ENCODE measurements around the gene COL1A1. TPM values are rescaled to one million over a fixed set of nuclear protein-coding genes. Genes with fewer than 3 reads are reported as not detected.

Gene COL1A1
- total RNA-seq, 6 donors from 2014 or later, result 15.4 to 555 (median 117) TPM

- DNase-seq (no peak), ATAC-seq (ENCODE audit: low FRiP score in 2 of 2) (no peak)
- H3K4me1 ChIP-seq, result peaks cover 15 to 41% (median 31%) of the 10 kb centered on the region in 4 donors
- H3K9me3 ChIP-seq, result no peaks in the 10 kb centered on the region
- TF ChIP-seq POLR2AphosphoS5 (IDR thresholded peaks at IDR 0.05), result no peak
- TF ChIP-seq POLR2A (IDR thresholded peaks at IDR 0.05), result no peak
- no peak for TF ChIP-seq CTCF (IDR thresholded peaks at IDR 0.05)
- TF ChIP-seq EP300 (IDR thresholded peaks at IDR 0.05), result no peak
- H3K4me3 ChIP-seq, result no peak overlapping the region
- 46 to 55% methylated on average over 12 to 16 of the region's 16 CpGs for WGBS, 2 donors
- H3K27ac ChIP-seq, result peak overlapping the region in 1 of 4 donors; percentile 49
- peaks cover 0 to 17% (median 10%) of the 10 kb centered on the region in 4 donors for H3K27me3 ChIP-seq
- peaks cover 3 to 48% (median 45%) of the 10 kb centered on the region in 4 donors for H3K36me3 ChIP-seq
Observed at GRCh38 chr17:50133769-50134099, 67.7 kb downstream of the COL1A1 start.

Small RNA genes lying within 50 kb of the gene (small RNA-seq; reads per million reads assigned to genes)
- 0 reads per million in 4 donors for gene SUMO2P7

Other genes starting within 250 kb of the COL1A1 start
- 10 to 100 TPM in 1 of 6 donors, 1 to 10 TPM in 4, under 1 TPM in 1; 0.61 to 12.7 (median 2.5) TPM for gene DLX4, start 232.4 kb downstream of the COL1A1 start, total RNA-seq
- gene DLX3, start 206.4 kb downstream of the COL1A1 start, total RNA-seq, result under 1 TPM in 4 of 6 donors, not detected in 2; 0.20 to 0.91 (median 0.54) TPM
- 100 to 1,000 TPM; 193 to 469 (median 350) TPM for gene ITGA3, start 145.5 kb downstream of the COL1A1 start, total RNA-seq
- gene PDK2, start 106.3 kb downstream of the COL1A1 start, total RNA-seq, result 10 to 100 TPM; 15.7 to 80.7 (median 34.9) TPM
- gene SAMD14, start 71.5 kb downstream of the COL1A1 start, total RNA-seq, result 10 to 100 TPM in 2 of 6 donors, 1 to 10 TPM in 3, under 1 TPM in 1; 0.49 to 16.8 (median 5.6) TPM
- 100 to 1,000 TPM in 1 of 6 donors, 10 to 100 TPM in 5; 37.5 to 121 (median 74.7) TPM for gene PPP1R9B, start 51.0 kb downstream of the COL1A1 start, total RNA-seq
- 10 to 100 TPM in 5 of 6 donors, 1 to 10 TPM in 1; 1.6 to 19.7 (median 14.1) TPM for gene SGCA, start 35.6 kb downstream of the COL1A1 start, total RNA-seq
- gene TMEM92, start 72.8 kb upstream of the COL1A1 start, total RNA-seq, result 10 to 100 TPM in 1 of 6 donors, 1 to 10 TPM in 5; 1.3 to 15.7 (median 3.8) TPM
- 10 to 100 TPM; 16.4 to 33.5 (median 19.2) TPM for gene XYLT2, start 144.5 kb upstream of the COL1A1 start, total RNA-seq
- gene MRPL27, start 171.6 kb upstream of the COL1A1 start, total RNA-seq, result 10 to 100 TPM in 5 of 6 donors, 1 to 10 TPM in 1; 7.3 to 59.1 (median 50.6) TPM
- 10 to 100 TPM in 1 of 6 donors, 1 to 10 TPM in 2, under 1 TPM in 1, not detected in 2; 0.30 to 12.1 (median 1.2) TPM for gene EME1, start 171.6 kb upstream of the COL1A1 start, total RNA-seq
- gene LRRC59, start 195.9 kb upstream of the COL1A1 start, total RNA-seq, result 100 to 1,000 TPM in 1 of 6 donors, 10 to 100 TPM in 5; 19.9 to 135 (median 67.0) TPM
- 100 to 1,000 TPM in 4 of 6 donors, 10 to 100 TPM in 2; 52.3 to 239 (median 120) TPM for gene ACSF2, start 224.6 kb upstream of the COL1A1 start, total RNA-seq